Activated T-cell treated with anti-CD3 and anti-CD28 coated beads, Interleukin-2, amount 50 U/mL, for 72 hours (primary cell): Measurements from ENCODE around the gene EVL. TPM values are rescaled to one million over a fixed set of nuclear protein-coding genes. Genes with fewer than 3 reads are reported as not detected.

Experiments
- ATAC-seq, 2 donors: fragments of 150-1000 bp; cut with Tn5 transposase; replicated peaks in 1 of 2; 2 replicates each; pipeline ENCODE4 v1.10.0; 2021; ENCODE audit warnings: moderate library complexity in 2 of 2, mild to moderate bottlenecking in 1 of 2
- DNase-seq, 2 donors: peaks; one replicate each; pipeline ENCODE4 v3.0.0; 2021 to 2022; ENCODE audit warnings: mixed read lengths in 1 of 2
- H3K27ac Mint-ChIP-seq: one replicate; pipeline ENCODE4 v1.8.0; 2022; ENCODE audit warnings: mild to moderate bottlenecking, moderate library complexity, mixed read lengths
- H3K27me3 Mint-ChIP-seq: one replicate; pipeline ENCODE4 v1.8.0; 2022; ENCODE audit warnings: low read depth, mixed read lengths
- H3K36me3 Mint-ChIP-seq, 2 donors: one replicate each; pipeline ENCODE4 v1.8.0; 2022; ENCODE audit warnings: mixed read lengths in 2 of 2, mild to moderate bottlenecking in 1 of 2; ENCODE audit not compliant: insufficient read depth in 2 of 2
- H3K4me1 Mint-ChIP-seq: one replicate; pipeline ENCODE4 v1.8.0; 2022; ENCODE audit warnings: low read depth, mixed read lengths
- H3K4me3 Mint-ChIP-seq, 2 donors: one replicate each; pipeline ENCODE4 v1.8.0; 2022; ENCODE audit warnings: mild to moderate bottlenecking in 2 of 2, mixed read lengths in 2 of 2, moderate library complexity in 2 of 2
- H3K9me3 Mint-ChIP-seq, 2 donors: one replicate each; pipeline ENCODE4 v1.8.0; 2022; ENCODE audit warnings: mixed read lengths in 2 of 2
- total RNA-seq, 2 donors: library from RNA; stranded (reverse); gene quantifications; one replicate each; pipeline ENCODE4 v1.2.3, GENCODE V29; 2022

Gene EVL
- total RNA-seq, 2 donors from 2014 or later = 279 to 343 TPM

DNA sequence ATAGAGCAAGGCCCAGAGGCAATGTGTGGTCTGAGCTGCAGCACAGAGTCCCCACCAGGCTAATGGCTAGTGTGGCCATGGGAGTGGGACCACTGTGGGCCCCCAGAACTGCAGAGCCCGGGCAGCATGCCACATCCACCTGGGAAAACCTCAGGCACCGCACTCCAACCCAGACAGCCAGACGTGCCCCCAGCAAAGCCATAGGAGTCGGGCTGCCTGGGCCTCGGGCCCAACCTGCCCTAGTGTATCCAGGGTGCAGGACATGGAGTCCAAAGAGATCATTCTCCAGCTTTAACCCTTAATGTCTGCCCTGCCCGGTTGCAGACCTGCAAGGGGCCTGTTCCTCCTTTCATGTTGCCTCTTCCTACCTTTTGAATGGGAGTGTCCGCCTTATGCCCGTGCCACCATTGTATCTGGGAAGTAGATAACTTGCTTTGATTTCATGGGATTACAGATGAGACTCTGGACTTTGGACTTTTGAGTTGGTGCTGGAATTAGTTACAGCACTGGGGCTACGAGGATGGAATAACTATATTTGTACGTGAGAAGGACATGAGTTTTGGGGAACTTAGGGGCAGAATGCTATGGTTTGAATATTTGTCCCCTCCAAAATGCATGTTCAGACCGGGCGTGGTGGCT is 123.3 kb downstream of the EVL start:
- Mint-ChIP-seq H3K4me1 (peaks cover 10% of the 10 kb centered on the region), H3K27ac (no peak overlapping the region), H3K36me3 (no peaks in the 10 kb centered on the region), H3K9me3 (no peaks in the 10 kb centered on the region), H3K4me3 (no peak overlapping the region), H3K27me3 (no peaks in the 10 kb centered on the region)
- DNase-seq (no peak), ATAC-seq (no peak)

- H3K4me1 Mint-ChIP-seq = peaks cover 11% of the 10 kb centered on the region
- H3K27ac Mint-ChIP-seq = no peak overlapping the region
These were observed 124.9 kb downstream of the EVL start for GRCh38 chr14:100190126-100190525.

GRCh38 chr14:100191584-100192249 is 126.5 kb downstream of the EVL start:
- DNase-seq = no peak
- H3K4me1 Mint-ChIP-seq = peaks cover 11% of the 10 kb centered on the region
- peak overlapping the region; percentile 18 to 80 for H3K4me3 Mint-ChIP-seq
- no peaks in the 10 kb centered on the region for H3K9me3 Mint-ChIP-seq
- no peaks in the 10 kb centered on the region for H3K36me3 Mint-ChIP-seq
- peak overlapping the region; percentile 54 for H3K27ac Mint-ChIP-seq
- ATAC-seq = no peak
- no peaks in the 10 kb centered on the region for H3K27me3 Mint-ChIP-seq

More at GRCh38 chr14:100190126-100190525, 124.9 kb downstream of the EVL start:
- Mint-ChIP-seq H3K27me3 (no peaks in the 10 kb centered on the region), H3K36me3 (no peaks in the 10 kb centered on the region), H3K9me3 (no peaks in the 10 kb centered on the region), H3K4me3 (no peak overlapping the region)
- no peak for ATAC-seq
- DNase-seq = no peak

DNA sequence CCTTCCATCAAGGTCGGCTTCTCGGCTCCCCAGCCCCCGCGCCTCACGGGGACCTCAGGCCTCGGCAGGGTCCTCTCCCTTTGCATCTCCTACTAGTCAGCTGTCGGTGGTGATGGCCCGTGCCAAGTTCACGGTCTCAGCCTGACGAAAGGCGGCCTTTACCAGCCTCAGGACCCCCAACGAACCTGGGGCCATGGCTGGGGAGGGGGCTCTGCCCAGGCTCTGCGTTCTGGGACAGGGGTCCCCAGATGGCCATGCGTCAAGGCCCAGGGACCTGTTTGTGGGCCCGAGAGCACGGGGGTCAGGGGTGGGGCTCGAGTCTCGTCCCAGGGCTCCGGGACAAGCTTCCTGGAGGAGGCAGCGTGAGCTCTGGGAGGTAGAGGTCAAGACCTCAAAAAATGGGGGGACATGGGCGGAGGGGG is 127.0 kb downstream of the EVL start:
- peak overlapping the region; percentile 74 for H3K27ac Mint-ChIP-seq
- no peaks in the 10 kb centered on the region for H3K36me3 Mint-ChIP-seq
- H3K27me3 Mint-ChIP-seq = no peaks in the 10 kb centered on the region
- H3K4me3 Mint-ChIP-seq = peak overlapping the region; percentile 80 to 81
- DNase-seq = peak; percentile 12 to 19
- no peaks in the 10 kb centered on the region for H3K9me3 Mint-ChIP-seq
- H3K4me1 Mint-ChIP-seq = peaks cover 11% of the 10 kb centered on the region
- ATAC-seq = no peak

- Mint-ChIP-seq H3K4me1 (peaks cover 11% of the 10 kb centered on the region), H3K27me3 (no peaks in the 10 kb centered on the region), H3K27ac (peak overlapping the region; percentile 93), H3K36me3 (no peaks in the 10 kb centered on the region), H3K4me3 (peak overlapping the region; percentile 80 to 81), H3K9me3 (no peaks in the 10 kb centered on the region)
- DNase-seq (peak; percentile 100), ATAC-seq (peak; percentile 99)
These were observed 127.6 kb downstream of the EVL start for GRCh38 chr14:100192672-100193416.

Other genes starting within 250 kb of the EVL start
- gene DEGS2, start 94.2 kb downstream of the EVL start, total RNA-seq = 1 to 10 TPM; 1.8 to 4.2 TPM
- gene YY1, start 173.7 kb downstream of the EVL start, total RNA-seq = 10 to 100 TPM; 93.0 to 99.8 TPM
- gene SLC25A29, start 241.0 kb downstream of the EVL start, total RNA-seq = 10 to 100 TPM; 22.7 to 47.2 TPM